ENCODE results near the gene NAT8.
"Not testable (repeated sequence)": the region's sequence is repeated elsewhere in the genome, so short reads cannot be mapped to it uniquely, and the experiment has no call there.

NAT8 gene

GRCh38 chr2:73642338-73643018 is at the start of gene NAT8:
Gene NAT8 (minus strand): TSS chr2:73642422. CDS start chr2:73641628, 794 bp downstream.
- no peak for FAIRE-seq
- no peak for DNase-seq (ENCODE audit: insufficient read length, low spot score)

- DNase-seq (ENCODE audit: insufficient read length, low spot score) (peak; percentile 19), FAIRE-seq (peak; percentile 86)
Measured at GRCh38 chr2:73690372-73691088, 48.3 kb upstream of the NAT8 start.

- not testable (repeated sequence) for FAIRE-seq; DNase-seq (ENCODE audit: insufficient read length, low spot score)
Measured at GRCh38 chr2:73688494-73688893, 46.3 kb upstream of the NAT8 start.

- FAIRE-seq (no peak), DNase-seq (ENCODE audit: insufficient read length, low spot score) (no peak)
Measured at GRCh38 chr2:73685764-73686438, 43.7 kb upstream of the NAT8 start.

- DNase-seq (ENCODE audit: insufficient read length, low spot score); FAIRE-seq: not testable (repeated sequence)
Measured at GRCh38 chr2:73684905-73685304, 42.7 kb upstream of the NAT8 start.

GRCh38 chr2:73684325-73684724 is 42.1 kb upstream of the NAT8 start:
- peak; percentile 38 for FAIRE-seq
- not testable (repeated sequence) for DNase-seq (ENCODE audit: insufficient read length, low spot score)

- FAIRE-seq = peak; percentile 46
- DNase-seq (ENCODE audit: insufficient read length, low spot score) = peak; percentile 10
Measured at GRCh38 chr2:73679951-73680571, 37.8 kb upstream of the NAT8 start.

- FAIRE-seq; DNase-seq (ENCODE audit: insufficient read length, low spot score): not testable (repeated sequence)
Measured at GRCh38 chr2:73679237-73679636, 37.0 kb upstream of the NAT8 start.

- FAIRE-seq; DNase-seq (ENCODE audit: insufficient read length, low spot score): not testable (repeated sequence)
Measured at GRCh38 chr2:73678008-73678407, 35.8 kb upstream of the NAT8 start.

- DNase-seq (ENCODE audit: insufficient read length, low spot score); FAIRE-seq: not testable (repeated sequence)
Measured at GRCh38 chr2:73676211-73676610, 34.0 kb upstream of the NAT8 start.

GRCh38 chr2:73674696-73675157 is 32.5 kb upstream of the NAT8 start:
- not testable (repeated sequence) for FAIRE-seq; DNase-seq (ENCODE audit: insufficient read length, low spot score)

GRCh38 chr2:73669976-73670375 is 27.8 kb upstream of the NAT8 start:
- not testable (repeated sequence) for FAIRE-seq; DNase-seq (ENCODE audit: insufficient read length, low spot score)

GRCh38 chr2:73667239-73667638 is 25.0 kb upstream of the NAT8 start:
- FAIRE-seq; DNase-seq (ENCODE audit: insufficient read length, low spot score): not testable (repeated sequence)

GRCh38 chr2:73654175-73654574 is 12.0 kb upstream of the NAT8 start:
- FAIRE-seq = no peak
- no peak for DNase-seq (ENCODE audit: insufficient read length, low spot score)

- no peak for DNase-seq (ENCODE audit: insufficient read length, low spot score)
- no peak for FAIRE-seq
Measured at GRCh38 chr2:73652348-73652747, 10.1 kb upstream of the NAT8 start.

- DNase-seq (ENCODE audit: insufficient read length, low spot score) = no peak
- FAIRE-seq = no peak
Measured at GRCh38 chr2:73651591-73652230, 9.5 kb upstream of the NAT8 start.

- not testable (repeated sequence) for FAIRE-seq; DNase-seq (ENCODE audit: insufficient read length, low spot score)
Measured at GRCh38 chr2:73647690-73648089, 5.5 kb upstream of the NAT8 start.

GRCh38 chr2:73641767-73642062 is 507 bp downstream of the NAT8 start:
- no peak for FAIRE-seq

GRCh38 chr2:73640946-73641766 is 1.1 kb downstream of the NAT8 start:
- DNase-seq (ENCODE audit: insufficient read length, low spot score) (no peak), FAIRE-seq (no peak)

More at GRCh38 chr2:73641767-73642062, 507 bp downstream of the NAT8 start:
- no peak for DNase-seq (ENCODE audit: insufficient read length, low spot score)

GRCh38 chr2:73640511-73640911 is 1.7 kb downstream of the NAT8 start:
- FAIRE-seq (no peak), DNase-seq (ENCODE audit: insufficient read length, low spot score) (no peak)
